Spleen (tissue), 11 donors: ENCODE data around the gene RNF212B. TPM values are rescaled to one million over a fixed set of nuclear protein-coding genes. Genes with fewer than 3 reads are reported as not detected.

Experiments
- DNase-seq: peaks from one replicate; pipeline ENCODE4 v3.0.0-alpha.2; 2020
- H3K27ac ChIP-seq, 8 donors: fragments of 200-600 bp; sonication (generic) in 7 of 8; 1 replicate in 4 of 8; 2 replicates in 4 of 8; pipeline versions ENCODE4 v1.5.0 to v1.8.0; 2016 to 2021; ENCODE audit warnings: inconsistent platforms in 4 of 8, mild to moderate bottlenecking in 4 of 8, moderate library complexity in 1 of 8
- H3K27me3 ChIP-seq, 7 donors: fragments of 200-600 bp; sonication (generic) in 6 of 7; replicated peaks in 1 of 7; 1 replicate in 4 of 7; 2 replicates in 3 of 7; pipeline versions ENCODE4 v1.5.0 to v1.8.0; 2016 to 2021; ENCODE audit warnings: inconsistent platforms in 3 of 7, mild to moderate bottlenecking in 1 of 7
- H3K36me3 ChIP-seq, 6 donors: fragments of 200-600 bp; sonication (generic) in 5 of 6; 1 replicate in 4 of 6; 2 replicates in 2 of 6; pipeline versions ENCODE4 v1.5.0 to v1.8.0; 2016 to 2021; ENCODE audit warnings: inconsistent platforms in 2 of 6
- H3K4me1 ChIP-seq, 6 donors: fragments of 200-600 bp; sonication (generic) in 5 of 6; 1 replicate in 3 of 6; 2 replicates in 3 of 6; pipeline versions ENCODE4 v1.5.0 to v1.8.0; 2016 to 2021; ENCODE audit warnings: inconsistent platforms in 3 of 6
- H3K4me3 ChIP-seq, 8 donors: fragments of 200-600 bp; sonication (generic) in 7 of 8; 1 replicate in 4 of 8; 2 replicates in 4 of 8; pipeline versions ENCODE4 v1.5.0 to v1.8.0; 2016 to 2021; ENCODE audit warnings: inconsistent platforms in 4 of 8, mild to moderate bottlenecking in 4 of 8, moderate library complexity in 2 of 8
- H3K9me3 ChIP-seq, 8 donors: fragments of 200-600 bp; sonication (generic) in 7 of 8; 1 replicate in 4 of 8; 2 replicates in 4 of 8; pipeline versions ENCODE4 v1.5.0 to v1.8.0; 2016 to 2021; ENCODE audit warnings: inconsistent platforms in 4 of 8
- POLR2A ChIP-seq, 3 donors: fragments of 450-650 bp; IDR thresholded peaks; one replicate each; pipeline ENCODE4 v1.5.1; 2017; ENCODE audit warnings: antibody characterized with exemption in 3 of 3, mild to moderate bottlenecking in 1 of 3
- POLR2AphosphoS5 ChIP-seq, 3 donors: sonication (generic); formaldehyde crosslinking; IDR thresholded peaks; one replicate each; pipeline ENCODE4 v1.5.1; 2017; ENCODE audit warnings: antibody characterized with exemption in 3 of 3
- WGBS, 5 donors: extraction: QIAGEN DNeasy Blood & Tissue Kit in 3 of 5; methylation state at CpG; one replicate each; pipeline versions ENCODE4 v1.1.5 to v1.1.7; 2013 to 2018; 5-methylcytosine and 5-hydroxymethylcytosine counted together
- intact Hi-C: fragments of 100-400 bp; cut with DNase I; formaldehyde crosslinking; loops from one replicate; pipeline ENCODE4 v1.15.0; 2023; ENCODE audit warnings: low total_unique reads
- polyA plus RNA-seq, 3 donors: library from polyadenylated mRNA; stranded (reverse); fragments of 200-250 nt; gene quantifications; one replicate each; pipeline ENCODE4 v1.2.1, GENCODE V29; 2013
- total RNA-seq, 7 donors: library from RNA; depleted of rRNA in 3 of 7; stranded (reverse); fragments of >200 nt in 3 of 7; fragmentation: NEBNext Ultra II Directional in 4 of 7; extraction: Animal tissue kit (Norgen Biotek cat#: 25700) in 4 of 7; gene quantifications; one replicate each; pipeline versions ENCODE4 v1.1.0 to v1.2.1, GENCODE V29; 2016 to 2021
- TF ChIP-seq, protein P1 (sequence below), 11 experiments: fragments of 200-600 bp in 7 of 11; fragments of 450-650 bp in 4 of 11; sonication (generic) in 4 of 11; IDR thresholded peaks in 8 of 11; conservative IDR thresholded peaks in 3 of 11; 1 replicate in 7 of 11; 2 replicates in 4 of 11; pipeline versions ENCODE4 v1.4.0 to v1.8.0; 2016 to 2021; ENCODE audit warnings: antibody characterized with exemption in 11 of 11, inconsistent platforms in 4 of 11, mild to moderate bottlenecking in 1 of 11
- donor health status: healthy with polysubstance abuse.
- donor health status: DM: no; HTN: no; CAD: no; lungs with moderate emphysema.
- donor health status: DM: no; HTN: no; CAD: no.
- donor health status: Bipolar disorder and iron deficiency.
- donor health status: healthy.
- donor health status: DM: no; HTN: no; CAD: no.
- donor health status: DM: yes; HTN: yes; CAD: no.

The RNF212B gene
- total and polyA plus RNA-seq, 10 donors: not detected

DNA sequence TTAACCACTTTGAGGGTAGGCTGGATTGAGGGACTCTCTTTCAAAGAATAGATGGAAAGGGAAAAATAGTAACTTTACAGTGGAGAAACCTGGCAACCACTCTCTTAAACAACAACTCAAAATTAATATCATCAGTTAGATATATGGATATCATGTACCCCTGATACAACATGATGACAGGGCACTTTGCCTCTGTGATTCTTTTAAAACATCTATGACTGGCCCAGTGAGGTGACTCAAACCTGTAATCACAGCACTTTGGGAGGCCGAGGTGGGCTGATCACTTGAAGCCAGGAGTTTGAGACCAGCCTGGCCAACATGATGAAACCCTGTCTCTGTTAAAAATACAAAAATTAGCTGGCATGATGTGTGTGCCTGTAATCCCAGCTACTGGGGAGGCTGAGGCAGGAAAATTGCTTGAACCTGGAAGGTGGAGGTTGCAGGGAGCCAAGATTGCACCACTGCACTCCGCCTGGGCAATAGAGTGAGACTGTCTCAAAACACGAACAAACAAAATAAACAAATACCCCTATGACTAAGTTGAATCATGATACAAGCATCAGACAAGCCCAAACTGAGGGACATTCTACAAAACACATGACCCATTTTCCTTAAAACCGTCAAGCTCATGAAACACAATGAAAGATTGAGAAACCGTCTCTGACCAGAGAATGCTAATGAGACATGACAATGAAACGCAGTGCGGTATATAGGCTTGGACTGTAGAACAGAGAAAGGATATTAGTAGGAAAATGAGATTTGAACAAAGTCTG, 27.9 kb upstream of the RNF212B start:
- 75 to 92% (median 88%) methylated on average over 7 of the region's 7 CpGs for WGBS, 5 donors
- no peak overlapping the region for H3K27ac ChIP-seq
- no peak overlapping the region for H3K4me3 ChIP-seq
- TF ChIP-seq, protein P1, sequence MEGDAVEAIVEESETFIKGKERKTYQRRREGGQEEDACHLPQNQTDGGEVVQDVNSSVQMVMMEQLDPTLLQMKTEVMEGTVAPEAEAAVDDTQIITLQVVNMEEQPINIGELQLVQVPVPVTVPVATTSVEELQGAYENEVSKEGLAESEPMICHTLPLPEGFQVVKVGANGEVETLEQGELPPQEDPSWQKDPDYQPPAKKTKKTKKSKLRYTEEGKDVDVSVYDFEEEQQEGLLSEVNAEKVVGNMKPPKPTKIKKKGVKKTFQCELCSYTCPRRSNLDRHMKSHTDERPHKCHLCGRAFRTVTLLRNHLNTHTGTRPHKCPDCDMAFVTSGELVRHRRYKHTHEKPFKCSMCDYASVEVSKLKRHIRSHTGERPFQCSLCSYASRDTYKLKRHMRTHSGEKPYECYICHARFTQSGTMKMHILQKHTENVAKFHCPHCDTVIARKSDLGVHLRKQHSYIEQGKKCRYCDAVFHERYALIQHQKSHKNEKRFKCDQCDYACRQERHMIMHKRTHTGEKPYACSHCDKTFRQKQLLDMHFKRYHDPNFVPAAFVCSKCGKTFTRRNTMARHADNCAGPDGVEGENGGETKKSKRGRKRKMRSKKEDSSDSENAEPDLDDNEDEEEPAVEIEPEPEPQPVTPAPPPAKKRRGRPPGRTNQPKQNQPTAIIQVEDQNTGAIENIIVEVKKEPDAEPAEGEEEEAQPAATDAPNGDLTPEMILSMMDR (IDR thresholded peaks at IDR 0.05 in 8 of 11, conservative IDR thresholded peaks at IDR 0.05 in 3 of 11): no peak
- TF ChIP-seq POLR2A (IDR thresholded peaks at IDR 0.05) (no peak), POLR2AphosphoS5 (IDR thresholded peaks at IDR 0.05) (no peak)
- H3K27me3 ChIP-seq: peaks cover 0 to 8% (median 0%) of the 10 kb centered on the region in 7 donors
- H3K4me1 ChIP-seq: no peaks in the 10 kb centered on the region
- intact Hi-C loops: no loop called here
- no peaks in the 10 kb centered on the region for H3K36me3 ChIP-seq
- peaks cover 0 to under 1% (median 0%) of the 10 kb centered on the region in 8 donors for H3K9me3 ChIP-seq
- no peak for DNase-seq

DNA sequence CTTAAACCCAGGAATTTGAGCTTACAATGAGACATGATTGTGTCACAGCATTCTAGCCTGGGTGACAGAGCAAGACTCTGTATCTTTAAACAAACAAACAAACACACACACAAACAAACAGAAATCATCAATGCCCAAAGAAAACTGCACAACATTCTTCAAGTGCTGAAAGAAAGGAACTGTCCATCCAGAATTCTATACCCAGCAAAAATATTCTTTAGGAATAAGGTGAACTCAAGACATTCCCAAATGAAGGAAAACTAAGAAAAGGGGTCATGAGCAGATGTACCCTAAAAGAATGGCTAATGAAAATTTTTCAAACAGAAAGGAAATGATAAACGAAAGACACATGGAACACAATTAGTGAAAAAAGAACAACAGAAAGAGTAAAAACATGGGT, 22.3 kb upstream of the RNF212B start:
- no peak for DNase-seq
- TF ChIP-seq, protein P1 (IDR thresholded peaks at IDR 0.05 in 8 of 11, conservative IDR thresholded peaks at IDR 0.05 in 3 of 11): no peak
- TF ChIP-seq POLR2A (IDR thresholded peaks at IDR 0.05) (no peak), POLR2AphosphoS5 (IDR thresholded peaks at IDR 0.05) (no peak)
- WGBS, 5 donors: 90 to 97% (median 92%) methylated on average over 1 of the region's 1 CpG

DNA sequence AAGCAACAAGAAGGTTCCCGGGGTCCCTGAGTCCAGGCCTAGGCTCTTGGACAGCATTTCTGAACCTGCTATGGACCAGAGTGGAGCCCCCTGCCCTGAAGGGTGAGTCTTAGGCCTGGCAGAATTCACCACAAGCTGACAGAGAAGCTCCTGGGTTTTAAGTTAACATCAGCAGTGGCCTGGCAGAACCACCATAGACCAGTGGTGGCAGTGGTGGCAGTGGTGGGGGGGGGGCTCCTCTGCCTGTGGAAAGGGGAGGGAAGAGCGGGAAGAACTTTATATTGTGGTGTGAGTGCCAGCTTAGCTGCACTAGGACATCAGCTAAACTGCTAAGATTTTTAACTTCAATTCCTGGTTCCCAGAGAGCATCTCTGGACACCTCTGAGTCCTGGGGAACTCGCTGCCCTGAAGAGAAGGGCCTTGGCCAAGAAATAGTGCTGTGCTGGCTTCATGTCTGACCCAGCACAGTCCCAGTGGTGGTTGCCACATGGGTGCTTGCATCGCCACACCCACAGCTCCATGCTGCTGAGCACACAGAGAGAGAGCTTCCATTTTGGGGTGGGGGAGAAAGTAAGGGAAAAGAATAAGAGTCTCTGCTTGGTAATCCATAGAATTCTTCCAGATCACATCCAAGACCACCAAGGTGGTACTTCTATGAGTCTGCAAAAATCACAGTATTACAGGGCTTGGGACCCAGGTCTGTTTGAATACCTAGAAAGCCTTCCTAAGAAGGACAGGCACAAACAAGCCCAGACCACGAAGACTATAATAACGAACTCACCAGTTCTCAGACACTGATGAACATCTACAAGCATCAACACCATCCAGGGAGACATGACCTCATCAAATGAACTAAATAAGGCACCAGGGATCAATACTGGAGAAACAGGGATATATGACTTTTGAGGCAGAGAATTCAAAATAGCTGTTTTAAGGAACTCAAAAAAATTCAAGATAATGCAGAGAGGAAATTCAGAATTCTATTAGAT, 20.4 kb upstream of the RNF212B start:
- Histone ChIP-seq H3K4me3 (no peak overlapping the region), H3K9me3 (peaks cover 0 to 10% (median 4%) of the 10 kb centered on the region in 8 donors), H3K4me1 (no peaks in the 10 kb centered on the region), H3K27ac (no peak overlapping the region), H3K27me3 (peaks cover 0 to 17% (median 0%) of the 10 kb centered on the region in 7 donors), H3K36me3 (no peaks in the 10 kb centered on the region)
- TF ChIP-seq, protein P1 (IDR thresholded peaks at IDR 0.05 in 8 of 11, conservative IDR thresholded peaks at IDR 0.05 in 3 of 11): no peak
- TF ChIP-seq POLR2A (IDR thresholded peaks at IDR 0.05) (no peak), POLR2AphosphoS5 (IDR thresholded peaks at IDR 0.05) (no peak)
- intact Hi-C loops: no loop called here
- 85 to 95% (median 92%) methylated on average over 6 of the region's 6 CpGs for WGBS, 5 donors
- no peak for DNase-seq

More for the DNA sequence above, 22.3 kb upstream of the RNF212B start:
- H3K27ac ChIP-seq: no peak overlapping the region
- peaks cover 0 to 11% (median 0%) of the 10 kb centered on the region in 7 donors for H3K27me3 ChIP-seq
- intact Hi-C loops: no loop called here
- no peaks in the 10 kb centered on the region for H3K4me1 ChIP-seq
- peaks cover 0 to 10% (median 4%) of the 10 kb centered on the region in 8 donors for H3K9me3 ChIP-seq
- H3K36me3 ChIP-seq: no peaks in the 10 kb centered on the region
- H3K4me3 ChIP-seq: no peak overlapping the region
